K562 (cell line): Measurements from ENCODE around the gene NAIF1. TPM values are rescaled to one million over a fixed set of nuclear protein-coding genes. Genes with fewer than 3 reads are reported as not detected.
A peak's percentile ranks its signal among the peaks of the same experiment; 100 is the strongest.

Source experiments
- CBX3 ChIP-seq, 2 experiments: IDR thresholded peaks; 1 replicate in 1 of 2; 2 replicates in 1 of 2; pipeline ENCODE4 v1.6.1; 2012; ENCODE audit warnings: inconsistent platforms in 2 of 2, low read length in 2 of 2, borderline replicate concordance in 1 of 2, control low read depth in 1 of 2
- CREM ChIP-seq: IDR thresholded peaks from 2 replicates; pipeline ENCODE4 v1.6.1; 2014; ENCODE audit warnings: antibody characterized with exemption, low read depth
- CXXC5 ChIP-seq: fragments of 250-450 bp; sonication (Bioruptor Pico); IDR thresholded peaks from 2 replicates; pipeline ENCODE4 v1.8.0; 2022; ENCODE audit warnings: inconsistent platforms, mild to moderate bottlenecking, moderate library complexity
- DPF2 ChIP-seq: fragments of 450-650 bp; IDR thresholded peaks from 2 replicates; pipeline ENCODE4 v1.6.1; 2016
- EGR1 ChIP-seq: fragments of 450-650 bp; conservative IDR thresholded peaks from 2 replicates; pipeline ENCODE4 v1.6.1; 2017; ENCODE audit warnings: mild to moderate bottlenecking
- MYNN ChIP-seq, 2 experiments: sonication (generic); formaldehyde crosslinking in 1 of 2; IDR thresholded peaks; 2 replicates each; pipeline versions ENCODE4 v1.5.0 to v1.6.1; 2016 to 2020; ENCODE audit warnings: antibody characterized with exemption in 1 of 2, missing genetic modification reagents in 1 of 2
- NBN ChIP-seq: fragments of 450-650 bp; IDR thresholded peaks from 2 replicates; pipeline ENCODE4 v1.6.1; 2016; ENCODE audit warnings: low read depth, mild to moderate bottlenecking
- NFIC ChIP-seq: fragments of 450-650 bp; IDR thresholded peaks from 2 replicates; pipeline ENCODE4 v1.6.1; 2017; ENCODE audit warnings: mild to moderate bottlenecking, inconsistent platforms
- NR2C1 ChIP-seq, 2 experiments: fragments of 450-650 bp; IDR thresholded peaks; 2 replicates each; pipeline ENCODE4 v1.6.1; 2017; ENCODE audit warnings: mild to moderate bottlenecking in 2 of 2, antibody characterized with exemption in 1 of 2, inconsistent platforms in 1 of 2, missing compliant biosample characterization in 1 of 2, missing genetic modification characterization in 1 of 2
- NR2C2 ChIP-seq, 2 experiments: fragments of 200-800 bp in 1 of 2; sonication (Bioruptor generic) in 1 of 2; sonication (generic) in 1 of 2; formaldehyde crosslinking in 1 of 2; IDR thresholded peaks; 2 replicates each; pipeline versions ENCODE4 v1.6.1 to v1.8.0; 2016 to 2022; ENCODE audit warnings: mild to moderate bottlenecking in 1 of 2, missing compliant biosample characterization in 1 of 2, missing genetic modification characterization in 1 of 2, missing genetic modification reagents in 1 of 2
- RCOR1 ChIP-seq, 2 experiments: IDR thresholded peaks; 2 replicates each; pipeline ENCODE4 v1.6.1; 2012; ENCODE audit warnings: low read depth in 2 of 2, low read length in 2 of 2, borderline replicate concordance in 1 of 2, improper control_type of control experiment in 1 of 2
- RFX7 ChIP-seq: fragments of 250-450 bp; sonication (Bioruptor Pico); IDR thresholded peaks from 2 replicates; pipeline ENCODE4 v1.5.1; 2021; ENCODE audit warnings: mild to moderate bottlenecking
- SMARCA4 ChIP-seq: fragments of 450-650 bp; IDR thresholded peaks from 2 replicates; pipeline ENCODE4 v1.6.1; 2016
- SMARCC2 ChIP-seq: fragments of 450-650 bp; IDR thresholded peaks from 2 replicates; pipeline ENCODE4 v1.6.1; 2017; ENCODE audit warnings: antibody characterized with exemption, moderate library complexity, mild to moderate bottlenecking, low read depth
- SRSF7 ChIP-seq: fragments of 200-400 bp; formaldehyde crosslinking; optimal IDR thresholded peaks from 2 replicates; pipeline ENCODE3; 2017; ENCODE audit warnings: mild to moderate bottlenecking, low read depth, low read length
- TAL1 ChIP-seq: fragments of 450-650 bp; IDR thresholded peaks from 2 replicates; pipeline ENCODE4 v1.6.1; 2016; ENCODE audit warnings: mild to moderate bottlenecking
- ZBTB7A ChIP-seq: IDR thresholded peaks from 2 replicates; pipeline ENCODE4 v1.6.1; 2011; ENCODE audit warnings: low read depth, mild to moderate bottlenecking, low read length, moderate library complexity, borderline replicate concordance; ENCODE audit not compliant: control insufficient read depth
- ZNF224 ChIP-seq: sonication (generic); formaldehyde crosslinking; IDR thresholded peaks from 2 replicates; pipeline ENCODE4 v1.8.0; 2022; ENCODE audit warnings: mild to moderate bottlenecking, missing genetic modification reagents
- ZNF316 ChIP-seq: fragments of 450-650 bp; IDR thresholded peaks from 2 replicates; pipeline ENCODE4 v1.6.1; 2016
- polyA plus RNA-seq, 8 experiments: library from polyadenylated mRNA; depleted of rRNA in 4 of 8; stranded (reverse) in 5 of 8; unstranded in 3 of 8; fragments of >200 nt; fragmentation: Nextera tagmentation in 2 of 8; fragmentation: Illumina TruSeq in 1 of 8; extraction: Ambion mirVana in 2 of 8; extraction: Trizol in 1 of 8; gene quantifications; 2 replicates each; pipeline versions ENCODE4 v1.2.1 to v1.2.3, GENCODE V29; 2011 to 2014; ENCODE audit warnings: inconsistent platforms in 1 of 8, missing spikeins in 1 of 8
- total RNA-seq, 7 experiments: library from RNA; depleted of rRNA in 6 of 7; stranded (reverse); fragments of >200 nt in 6 of 7; fragmentation: Illumina TruSeq in 2 of 7; extraction: Trizol in 2 of 7; gene quantifications; 2 replicates each; pipeline versions ENCODE4 v1.2.1 to v1.2.3, GENCODE V29; 2011 to 2021; ENCODE audit warnings: low replicate concordance in 1 of 7
- TF ChIP-seq, protein P1 (sequence below): sonication (generic); formaldehyde crosslinking; IDR thresholded peaks from 2 replicates; pipeline ENCODE4 v1.8.0; 2022; ENCODE audit warnings: missing genetic modification reagents, mild to moderate bottlenecking, moderate library complexity, borderline replicate concordance
- TF ChIP-seq, protein P2 (sequence below): IDR thresholded peaks from 2 replicates; pipeline ENCODE4 v1.6.1; 2014; ENCODE audit warnings: antibody characterized with exemption
- TF ChIP-seq, protein P3 (sequence below): sonication (generic); IDR thresholded peaks from 2 replicates; pipeline ENCODE4 v1.6.1; 2016
- TF ChIP-seq, protein P4 (sequence below), 2 experiments: fragments of 200-800 bp in 1 of 2; sonication (Bioruptor generic) in 1 of 2; sonication (generic) in 1 of 2; formaldehyde crosslinking in 1 of 2; IDR thresholded peaks in 1 of 2; conservative IDR thresholded peaks in 1 of 2; 2 replicates each; pipeline versions ENCODE4 v1.5.0 to v1.6.1; 2016 to 2020; ENCODE audit warnings: missing compliant biosample characterization in 1 of 2, missing genetic modification characterization in 1 of 2, missing genetic modification reagents in 1 of 2
- TF ChIP-seq, protein P5 (sequence below): sonication (generic); formaldehyde crosslinking; IDR thresholded peaks from 2 replicates; pipeline ENCODE4 v1.9.0; 2022; ENCODE audit warnings: mild to moderate bottlenecking, missing genetic modification reagents

The NAIF1 gene
- total and polyA plus RNA-seq, 9 of the 15 experiments (the other 6 are each of a cell fraction or from before 2014, with no cell fraction given), result 4.8 to 26.6 (median 17.2) TPM

DNA sequence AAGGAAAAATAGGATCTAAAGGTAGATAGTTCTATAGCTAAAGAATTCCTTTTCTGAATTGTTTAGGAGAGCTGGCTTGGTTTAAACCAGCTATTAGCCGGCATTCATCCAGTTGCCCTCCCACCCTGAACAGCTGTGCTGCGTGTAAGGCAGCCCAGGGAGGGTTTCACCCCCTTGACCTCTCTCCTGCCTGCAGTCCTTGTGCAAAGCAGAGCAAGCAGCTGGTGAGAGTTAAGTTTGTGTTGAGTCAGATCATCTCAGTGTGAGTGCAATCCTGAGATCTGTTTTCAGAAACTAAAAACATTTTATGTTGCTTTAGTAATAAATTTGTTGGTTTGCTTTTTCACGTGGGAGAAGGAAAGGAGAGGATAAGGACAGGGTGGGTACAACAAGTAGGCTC, 13.9 kb upstream of the NAIF1 start (continued):
- TF ChIP-seq EGR1, result no peak
- TF ChIP-seq, protein P1, sequence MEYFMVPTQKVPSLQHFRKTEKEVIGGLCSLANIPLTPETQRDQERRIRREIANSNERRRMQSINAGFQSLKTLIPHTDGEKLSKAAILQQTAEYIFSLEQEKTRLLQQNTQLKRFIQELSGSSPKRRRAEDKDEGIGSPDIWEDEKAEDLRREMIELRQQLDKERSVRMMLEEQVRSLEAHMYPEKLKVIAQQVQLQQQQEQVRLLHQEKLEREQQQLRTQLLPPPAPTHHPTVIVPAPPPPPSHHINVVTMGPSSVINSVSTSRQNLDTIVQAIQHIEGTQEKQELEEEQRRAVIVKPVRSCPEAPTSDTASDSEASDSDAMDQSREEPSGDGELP (CRISPR knock-in tag), result peak; percentile 97
- peak; percentile 52 for TF ChIP-seq NFIC
- peak; percentile 55 for TF ChIP-seq ZNF316
- no peak for TF ChIP-seq NR2C1 (IDR thresholded peaks at IDR 0.05)
- TF ChIP-seq NR2C1 (tag; IDR thresholded peaks at IDR 0.05), result peak; percentile 57
- TF ChIP-seq RFX7 (CRISPR knock-in tag), result no peak
- no peak for TF ChIP-seq NBN
- TF ChIP-seq SMARCC2, result peak; percentile 43; the same call in 1 of the 2 replicates
- no peak for TF ChIP-seq NR2C2 (CRISPR knock-in tag; IDR thresholded peaks at IDR 0.05)
- TF ChIP-seq NR2C2 (tag; IDR thresholded peaks at IDR 0.05), result peak; percentile 72
- TF ChIP-seq MYNN (IDR thresholded peaks at IDR 0.05), result peak; percentile 71; the same call in 1 of the 2 replicates
- TF ChIP-seq MYNN (CRISPR knock-in tag; IDR thresholded peaks at IDR 0.05), result no peak
- no peak for TF ChIP-seq ZNF224 (CRISPR knock-in tag)
- TF ChIP-seq TAL1, result peak; percentile 38; the same call in 1 of the 2 replicates
- TF ChIP-seq, protein P2, sequence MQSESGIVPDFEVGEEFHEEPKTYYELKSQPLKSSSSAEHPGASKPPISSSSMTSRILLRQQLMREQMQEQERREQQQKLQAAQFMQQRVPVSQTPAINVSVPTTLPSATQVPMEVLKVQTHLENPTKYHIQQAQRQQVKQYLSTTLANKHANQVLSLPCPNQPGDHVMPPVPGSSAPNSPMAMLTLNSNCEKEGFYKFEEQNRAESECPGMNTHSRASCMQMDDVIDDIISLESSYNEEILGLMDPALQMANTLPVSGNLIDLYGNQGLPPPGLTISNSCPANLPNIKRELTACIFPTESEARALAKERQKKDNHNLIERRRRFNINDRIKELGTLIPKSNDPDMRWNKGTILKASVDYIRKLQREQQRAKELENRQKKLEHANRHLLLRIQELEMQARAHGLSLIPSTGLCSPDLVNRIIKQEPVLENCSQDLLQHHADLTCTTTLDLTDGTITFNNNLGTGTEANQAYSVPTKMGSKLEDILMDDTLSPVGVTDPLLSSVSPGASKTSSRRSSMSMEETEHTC, result no peak
- no peak for TF ChIP-seq SRSF7
- TF ChIP-seq CREM, result peak; percentile 40; the same call in 1 of the 2 replicates
- TF ChIP-seq ZBTB7A, result peak; percentile 89
- peak; percentile 53; the same call in 1 of the 2 replicates for TF ChIP-seq DPF2
- TF ChIP-seq, protein P3, sequence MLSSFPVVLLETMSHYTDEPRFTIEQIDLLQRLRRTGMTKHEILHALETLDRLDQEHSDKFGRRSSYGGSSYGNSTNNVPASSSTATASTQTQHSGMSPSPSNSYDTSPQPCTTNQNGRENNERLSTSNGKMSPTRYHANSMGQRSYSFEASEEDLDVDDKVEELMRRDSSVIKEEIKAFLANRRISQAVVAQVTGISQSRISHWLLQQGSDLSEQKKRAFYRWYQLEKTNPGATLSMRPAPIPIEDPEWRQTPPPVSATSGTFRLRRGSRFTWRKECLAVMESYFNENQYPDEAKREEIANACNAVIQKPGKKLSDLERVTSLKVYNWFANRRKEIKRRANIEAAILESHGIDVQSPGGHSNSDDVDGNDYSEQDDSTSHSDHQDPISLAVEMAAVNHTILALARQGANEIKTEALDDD, result peak; percentile 90
- TF ChIP-seq, protein P4, sequence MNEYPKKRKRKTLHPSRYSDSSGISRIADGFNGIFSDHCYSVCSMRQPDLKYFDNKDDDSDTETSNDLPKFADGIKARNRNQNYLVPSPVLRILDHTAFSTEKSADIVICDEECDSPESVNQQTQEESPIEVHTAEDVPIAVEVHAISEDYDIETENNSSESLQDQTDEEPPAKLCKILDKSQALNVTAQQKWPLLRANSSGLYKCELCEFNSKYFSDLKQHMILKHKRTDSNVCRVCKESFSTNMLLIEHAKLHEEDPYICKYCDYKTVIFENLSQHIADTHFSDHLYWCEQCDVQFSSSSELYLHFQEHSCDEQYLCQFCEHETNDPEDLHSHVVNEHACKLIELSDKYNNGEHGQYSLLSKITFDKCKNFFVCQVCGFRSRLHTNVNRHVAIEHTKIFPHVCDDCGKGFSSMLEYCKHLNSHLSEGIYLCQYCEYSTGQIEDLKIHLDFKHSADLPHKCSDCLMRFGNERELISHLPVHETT (CRISPR knock-in tag; conservative IDR thresholded peaks at IDR 0.05 in 1 of 2, IDR thresholded peaks at IDR 0.05 in 1 of 2), result 0 out of 4 replicates have a peak, but pooled peaks of 1 of the 2 experiments have one; percentile 18
- TF ChIP-seq CXXC5 (CRISPR knock-in tag), result peak; percentile 77
- peak in 1 of 2 experiments; percentile 28; a peak in 1 of 3 replicates for TF ChIP-seq CBX3 (IDR thresholded peaks at IDR 0.05; ENCODE audit: borderline replicate concordance in 1 of 2, low read length in 2 of 2)
- 0 out of 4 replicates have a peak, but pooled peaks of 1 of the 2 experiments have one; percentile 4 for TF ChIP-seq RCOR1 (IDR thresholded peaks at IDR 0.05; ENCODE audit: borderline replicate concordance in 1 of 2, low read depth in 2 of 2, low read length in 2 of 2)
- TF ChIP-seq, protein P5, sequence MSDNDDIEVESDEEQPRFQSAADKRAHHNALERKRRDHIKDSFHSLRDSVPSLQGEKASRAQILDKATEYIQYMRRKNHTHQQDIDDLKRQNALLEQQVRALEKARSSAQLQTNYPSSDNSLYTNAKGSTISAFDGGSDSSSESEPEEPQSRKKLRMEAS, result no peak
- TF ChIP-seq SMARCA4, result peak; percentile 62; the same call in 1 of the 2 replicates
